Measurements from ENCODE around the gene PDGFC. TPM values are rescaled to one million over a fixed set of nuclear protein-coding genes. Genes with fewer than 3 reads are reported as not detected.

The PDGFC gene
- total and polyA plus RNA-seq, 2 of the 8 experiments (the other 6 are each of a cell fraction or from before 2014, with no cell fraction given) = 0.65 to 2.7 TPM

- no peaks in the 10 kb centered on the region for H3K36me3 ChIP-seq (ENCODE audit: control insufficient read depth in 2 of 4, insufficient read depth in 4 of 4, low read length in 3 of 4)
- WGBS, 2 experiments (ENCODE audit: extremely low coverage in 1 of 2, insufficient coverage in 1 of 2, insufficient read length in 1 of 2, insufficient replicate concordance in 2 of 2, low coverage in 1 of 2, low lambda C conversion rate in 2 of 2, missing lambda C conversion rate in 1 of 2) = 92% methylated on average over 2 of the region's 2 CpGs; no CpG with 5 or more reads in 1 of the 2 experiments
- no peak overlapping the region for H2BK120ac ChIP-seq (replicated peaks; ENCODE audit: low read depth, low read length)
- H3K4me1 ChIP-seq (replicated peaks in 1 of 4; ENCODE audit: control insufficient read depth in 3 of 4, insufficient read depth in 4 of 4, low read length in 3 of 4) = peaks cover 3 to 8% (median 5%) of the 10 kb centered on the region in 4 experiments
- FAIRE-seq (no peak), DNase-seq (ENCODE audit: low read depth in 1 of 2, low spot score in 2 of 2) (no peak)
- H3K79me1 ChIP-seq (ENCODE audit: low read depth, low read length) = no peaks in the 10 kb centered on the region
- H3K9ac ChIP-seq (replicated peaks in 1 of 4; ENCODE audit: extremely low read depth in 1 of 4, low read depth in 3 of 4, low read length in 3 of 4) = no peak overlapping the region
- no peak overlapping the region for H4K8ac ChIP-seq (ENCODE audit: extremely low read depth, insufficient read depth, low read length)
- no peak overlapping the region for H3K4ac ChIP-seq (replicated peaks; ENCODE audit: insufficient read length, low read depth, low read length)
- H3K27ac ChIP-seq (ENCODE audit: low read depth, low read length) = no peak overlapping the region
- H3K18ac ChIP-seq (ENCODE audit: extremely low read depth, low read length) = no peak overlapping the region
- no peak overlapping the region for H3K14ac ChIP-seq (ENCODE audit: insufficient read length)
- no peak overlapping the region for H4K5ac ChIP-seq (ENCODE audit: insufficient read length, low read depth, low read length)
- no peaks in the 10 kb centered on the region for H3K9me3 ChIP-seq (ENCODE audit: insufficient read depth in 2 of 2, low read depth in 1 of 2, low read length in 1 of 2)
- no peak overlapping the region for H2BK20ac ChIP-seq (ENCODE audit: low read length)
- ChIA-PET POLR2A (ENCODE audit: partially characterized antibody) (no interaction called here), CTCF (ENCODE audit: partially characterized antibody) (interaction anchor here (1.3 kb wide), 1 partner anchor 69 kb away, joined by 3 read pairs; no protein-coding TSS in a partner anchor)
- no peak overlapping the region for H3K4me2 ChIP-seq (ENCODE audit: insufficient read depth in 1 of 2, low read depth in 2 of 2, low read length in 2 of 2)
- H2AFZ ChIP-seq (ENCODE audit: low read length) = no peak overlapping the region
- H2BK5ac ChIP-seq (ENCODE audit: low read depth, low read length) = no peak overlapping the region
- H2BK12ac ChIP-seq (ENCODE audit: low read depth, low read length) = no peak overlapping the region
- H2AK5ac ChIP-seq (ENCODE audit: low read depth, low read length) = no peak overlapping the region
- H3K23ac ChIP-seq (ENCODE audit: insufficient read length) = no peak overlapping the region
- H4K91ac ChIP-seq (replicated peaks; ENCODE audit: insufficient read length, low read length) = no peak overlapping the region
- H3K4me3 ChIP-seq (ENCODE audit: extremely low read depth in 1 of 4, insufficient read depth in 2 of 4, low read depth in 3 of 4, low read length in 4 of 4) = no peak overlapping the region
- H3K56ac ChIP-seq (replicated peaks; ENCODE audit: insufficient read length, low read depth, low read length) = no peak overlapping the region
- no peak overlapping the region for H2BK15ac ChIP-seq (ENCODE audit: low read length)
- no peaks in the 10 kb centered on the region; a peak in 2 of 7 replicates for H3K27me3 ChIP-seq (replicated peaks in 1 of 4; ENCODE audit: control insufficient read depth in 3 of 4, extremely low read depth in 1 of 4, insufficient read depth in 3 of 4, low read length in 3 of 4)
- TF ChIP-seq FOSL1 (IDR thresholded peaks at IDR 0.05; ENCODE audit: insufficient read depth, low read depth, low read length) = no peak
- no peak for TF ChIP-seq NRF1 (IDR thresholded peaks at IDR 0.05; ENCODE audit: low read depth, low read length)
- TF ChIP-seq SRF (IDR thresholded peaks at IDR 0.05; ENCODE audit: low read depth, low read length) = no peak
- no peak for TF ChIP-seq CEBPB (IDR thresholded peaks at IDR 0.05; ENCODE audit: low read depth, low read length)
- TF ChIP-seq SP1 (IDR thresholded peaks at IDR 0.05; ENCODE audit: low read depth, low read length) = no peak
- TF ChIP-seq SIX5 (IDR thresholded peaks at IDR 0.05; ENCODE audit: low read depth, low read length) = no peak
- no peaks in the 10 kb centered on the region; the same call in 1 of the 2 replicates for H3K23me2 ChIP-seq (ENCODE audit: low read depth, low read length)
- no peaks in the 10 kb centered on the region for H3K79me2 ChIP-seq (ENCODE audit: control insufficient read depth in 1 of 2, insufficient read depth in 2 of 2, low read length in 2 of 2)
- no peaks in the 10 kb centered on the region for H4K20me1 ChIP-seq (replicated peaks in 1 of 2; ENCODE audit: control insufficient read depth in 1 of 2, insufficient read depth in 2 of 2, low read length in 2 of 2)
Observed at GRCh38 chr4:156976147-156976546, 4.5 kb upstream of the PDGFC start.
